HG03196 (cell line): ENCODE measurements around the gene MBD1.
"Not testable (repeated sequence)": the region's sequence is repeated elsewhere in the genome, so short reads cannot be mapped to it uniquely, and the experiment has no call there.

Experiments
- ATAC-seq: cut with Tn5 transposase; IDR thresholded peaks from one replicate; pipeline ENCODE4 v1.9.1; 2021; ENCODE audit not compliant: unreplicated experiment

Gene MBD1

GRCh38 chr18:50293039-50293438 is 11.7 kb upstream of the MBD1 start:
- ATAC-seq, result no peak

- ATAC-seq, result no peak
Measured at GRCh38 chr18:50289108-50289443, 7.8 kb upstream of the MBD1 start.

- not testable (repeated sequence) for ATAC-seq
Measured at GRCh38 chr18:50288348-50289107, 7.2 kb upstream of the MBD1 start.

DNA sequence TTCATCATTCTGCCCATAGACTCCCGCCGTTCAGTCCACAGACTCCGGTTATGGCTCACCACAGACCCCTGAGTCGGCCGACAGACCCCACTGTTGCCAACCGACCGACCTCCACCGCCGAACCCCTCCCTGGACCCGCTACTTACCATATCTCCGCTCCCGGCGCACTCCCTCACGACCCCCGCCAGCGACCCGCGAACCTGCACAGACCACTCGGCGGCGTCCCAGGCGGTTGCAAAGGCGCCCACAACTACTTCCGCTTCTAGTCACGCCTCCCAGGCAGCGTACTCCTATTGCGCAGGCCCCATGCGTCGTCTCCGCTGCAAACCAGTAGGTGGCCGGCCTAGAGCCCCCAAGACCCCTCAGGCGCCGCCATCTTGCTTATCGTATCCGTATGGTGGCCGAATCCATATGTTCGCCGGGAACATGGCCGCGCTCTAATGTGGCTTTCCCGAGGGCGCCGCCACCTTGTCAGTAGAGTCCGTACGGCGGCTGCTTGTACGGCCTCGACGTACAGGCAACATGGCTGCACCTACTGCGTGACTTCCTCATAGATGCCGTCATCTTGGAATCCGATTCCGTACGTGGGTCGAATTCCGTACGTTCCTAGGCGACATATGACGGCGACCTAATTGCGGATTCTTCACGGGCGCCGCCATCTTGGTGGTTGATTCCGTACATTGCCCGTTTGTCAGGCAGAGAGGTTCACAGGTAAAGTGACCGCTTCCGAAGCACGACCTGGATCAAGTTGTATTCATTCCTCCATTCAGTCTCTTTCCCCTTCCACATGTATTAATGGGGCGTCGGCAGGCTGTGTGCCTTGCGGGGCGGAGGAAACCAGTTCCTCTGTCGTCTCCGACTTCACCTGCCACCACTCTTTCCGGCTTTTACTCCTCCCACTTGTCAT is 6.4 kb upstream of the MBD1 start, which contains the start of gene CXXC1:
CXXC1 (minus strand) TSS at position 252 of the 907 bp plus-strand sequence; CDS start at position 149, 103 bp downstream.
- ATAC-seq, result peak; percentile 92

DNA sequence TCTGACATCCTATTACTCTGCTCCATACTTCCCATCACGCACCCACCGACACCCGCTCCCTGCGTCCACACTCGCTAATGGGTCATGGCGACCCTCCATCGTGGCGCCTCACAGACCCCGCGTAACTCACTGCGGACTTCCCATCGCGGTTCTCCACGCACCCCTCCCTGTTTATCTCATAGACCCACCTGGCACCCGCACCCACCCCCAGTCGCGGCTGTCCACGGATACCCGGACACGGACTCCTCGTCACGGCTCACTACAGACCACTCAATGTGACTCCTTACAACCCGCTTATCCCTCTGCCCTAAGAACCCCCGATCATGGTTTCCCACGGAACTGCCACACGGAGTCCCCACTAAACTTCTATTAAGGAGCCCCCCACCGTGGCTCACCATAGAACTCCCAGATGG is 5.7 kb upstream of the MBD1 start:
- no peak for ATAC-seq

- no peak for ATAC-seq
Measured at GRCh38 chr18:50286391-50287027, 5.2 kb upstream of the MBD1 start.

- ATAC-seq, result no peak
Measured at GRCh38 chr18:50285631-50286321, 4.5 kb upstream of the MBD1 start.

DNA sequence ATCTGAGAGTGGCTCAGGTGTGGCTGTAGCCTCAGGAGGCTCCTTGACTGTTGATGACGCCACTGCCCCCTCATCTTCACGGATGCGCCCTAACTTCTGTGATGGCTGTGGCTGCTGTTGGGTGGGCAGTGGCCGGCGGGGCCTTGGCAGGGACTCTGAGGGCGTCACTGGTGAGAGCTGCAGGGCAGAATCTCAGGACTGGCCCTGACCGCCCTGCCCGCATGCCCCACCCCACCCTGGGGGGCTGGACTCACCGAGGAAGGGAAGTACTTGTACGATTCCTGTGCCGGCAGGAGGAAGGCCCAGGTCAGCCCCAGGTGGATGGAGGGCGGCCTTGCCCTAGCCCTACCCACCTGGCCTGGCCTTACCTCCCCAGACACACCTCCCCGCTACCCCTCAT is 3.7 kb upstream of the MBD1 start:
- ATAC-seq, result no peak

- no peak for ATAC-seq
Measured at GRCh38 chr18:50284255-50284885, 3.0 kb upstream of the MBD1 start.

DNA sequence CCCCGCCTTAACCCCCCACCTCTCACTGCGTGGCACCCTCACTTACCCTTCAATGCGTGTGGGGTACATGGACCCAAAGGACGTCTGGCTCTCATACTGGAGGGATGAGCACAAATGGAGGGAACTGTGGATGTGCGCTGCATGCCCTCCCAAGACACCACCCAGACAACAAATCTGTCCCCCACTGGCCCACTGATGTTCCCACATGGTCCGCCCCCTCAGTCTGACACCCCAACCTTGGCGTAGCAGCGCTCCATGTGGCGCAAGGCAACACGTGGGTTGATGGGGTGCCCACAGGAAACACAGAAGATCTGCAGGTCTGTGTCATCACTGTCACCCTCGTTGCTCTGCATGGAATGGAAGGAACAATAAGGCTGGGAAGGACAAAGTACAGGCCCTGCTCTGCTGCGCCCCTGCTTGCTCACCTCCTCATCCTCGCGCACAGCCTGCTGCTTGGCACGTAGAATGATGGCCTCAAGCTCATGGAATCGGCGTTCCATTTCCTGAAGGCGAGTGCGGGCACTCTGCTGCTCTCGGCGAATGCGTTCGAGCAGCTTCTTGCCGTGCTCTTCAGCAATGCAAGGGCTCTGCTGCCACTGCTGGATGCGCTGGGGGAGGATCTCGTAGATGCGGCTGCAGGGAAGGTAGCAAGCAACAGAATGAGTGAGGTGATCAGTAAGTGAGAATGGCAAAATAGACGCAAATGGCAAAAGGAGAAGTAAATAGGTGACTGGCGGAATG is 2.3 kb upstream of the MBD1 start:
- ATAC-seq, result no peak

DNA sequence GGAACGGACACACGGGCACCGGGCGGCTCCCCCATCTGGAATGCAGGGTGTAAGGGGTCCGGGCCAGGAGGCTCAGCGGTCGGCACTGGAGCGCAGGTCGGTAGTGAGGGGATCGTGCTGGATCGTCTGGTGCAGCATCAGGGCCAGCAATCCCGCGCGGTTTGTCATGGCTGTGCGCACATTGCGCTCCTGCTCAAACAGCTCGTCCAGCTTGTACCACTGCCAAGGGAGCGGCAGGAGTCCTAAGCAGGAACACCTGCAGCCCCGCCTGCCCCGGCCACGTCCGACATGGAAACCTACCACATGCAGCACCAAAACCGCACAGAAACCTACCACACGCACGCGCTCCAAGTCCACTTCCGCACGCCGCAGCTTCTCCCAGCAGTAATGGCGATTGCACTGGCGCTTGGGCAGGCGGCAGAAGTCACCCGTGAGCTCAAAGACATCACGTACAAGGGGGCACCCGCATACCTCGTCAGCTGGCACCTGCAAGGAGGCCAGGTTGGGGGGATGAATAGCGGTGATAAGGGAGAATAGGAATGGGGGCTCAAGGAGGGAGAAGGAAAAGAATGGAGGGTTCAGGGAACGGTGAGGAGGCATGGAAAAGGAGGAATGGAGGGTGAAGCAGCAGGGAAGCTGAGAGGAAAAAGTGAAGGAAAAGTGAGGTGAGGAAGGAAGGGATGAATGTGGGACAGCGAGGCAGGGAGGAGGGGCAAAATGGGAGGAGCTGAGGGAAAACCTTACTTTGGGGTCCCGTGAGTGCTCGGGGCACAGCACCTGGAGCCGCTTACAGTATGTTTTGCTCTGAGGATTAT is 1.4 kb upstream of the MBD1 start:
- no peak for ATAC-seq

DNA sequence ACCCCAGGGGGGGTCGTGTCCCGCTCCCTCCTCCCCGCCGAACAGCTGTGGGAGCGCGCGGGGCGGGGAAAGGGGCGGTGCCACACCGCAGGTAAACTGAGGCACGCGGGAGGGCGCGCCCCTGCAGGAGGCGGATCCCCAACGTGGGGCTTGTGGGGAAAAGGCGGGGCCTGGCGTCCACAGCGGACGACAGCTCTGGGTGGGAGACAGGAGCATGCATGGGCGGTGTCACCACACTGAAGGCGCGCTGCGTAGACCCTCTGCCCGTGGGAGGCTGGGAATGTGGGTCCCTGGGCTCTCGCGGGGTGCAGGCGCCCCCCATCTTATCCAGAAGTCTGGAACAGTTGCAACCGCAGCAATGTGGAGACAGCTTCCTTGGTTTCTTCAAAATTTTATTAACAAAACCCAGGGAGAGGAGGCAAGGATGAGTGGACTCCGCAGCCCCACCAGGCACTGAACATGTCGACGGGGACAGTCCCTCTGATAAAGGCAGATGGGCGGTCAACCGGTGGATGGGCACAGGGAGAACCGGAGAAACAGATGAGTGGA is 723 bp upstream of the MBD1 start:
- no peak for ATAC-seq

DNA sequence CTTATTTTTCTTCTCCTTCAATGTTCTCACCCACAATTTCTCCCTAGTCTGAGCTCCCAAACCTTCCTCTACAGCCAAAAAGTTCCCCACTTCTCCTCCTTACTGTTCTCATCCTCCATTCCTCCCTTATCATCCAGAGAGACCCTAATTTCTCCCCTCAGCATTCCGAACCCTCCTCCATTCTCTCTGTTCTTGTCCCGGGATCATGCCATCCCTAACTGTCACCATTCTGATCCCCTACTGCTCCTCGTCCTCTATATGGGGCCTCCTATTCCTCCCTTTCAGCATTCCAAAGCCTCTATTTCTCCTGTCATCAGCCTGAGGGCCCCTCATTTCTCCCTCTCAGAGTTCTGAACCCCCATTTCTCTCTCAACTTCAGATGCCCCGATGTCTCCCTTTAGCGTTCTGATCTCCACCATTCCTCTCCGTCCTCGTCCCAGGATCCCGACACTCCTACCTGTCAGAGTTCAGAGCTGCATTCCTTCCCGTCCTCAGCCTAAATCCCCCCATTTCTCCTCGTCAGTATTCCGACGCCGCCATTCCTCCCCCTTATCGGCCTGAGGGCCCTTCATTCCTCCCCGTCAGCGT is 522 bp downstream of the MBD1 start:
- no peak for ATAC-seq

DNA sequence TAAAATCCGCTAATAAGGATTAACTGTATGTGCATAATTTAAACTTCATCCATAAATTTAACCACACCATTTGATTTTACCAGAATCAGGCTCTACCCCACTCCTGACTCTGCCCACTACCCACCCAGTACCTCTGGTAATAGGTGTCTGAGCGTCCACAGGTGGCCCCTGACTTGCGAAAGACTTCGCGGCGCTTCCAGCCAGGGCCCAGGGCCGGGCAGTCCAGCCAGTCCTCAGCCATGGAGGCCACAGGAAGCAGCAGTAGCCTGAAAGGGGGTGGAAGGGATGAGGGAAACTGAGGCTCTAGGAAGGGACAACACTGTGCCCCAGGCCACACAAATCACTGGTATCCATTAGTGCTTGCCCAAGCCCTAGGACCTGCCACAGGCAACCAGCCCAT is 1.6 kb downstream of the MBD1 start:
- no peak for ATAC-seq

- ATAC-seq, result no peak
Measured at GRCh38 chr18:50277942-50278341, 3.4 kb downstream of the MBD1 start.

- no peak for ATAC-seq
Measured at GRCh38 chr18:50276452-50276851, 4.9 kb downstream of the MBD1 start.

DNA sequence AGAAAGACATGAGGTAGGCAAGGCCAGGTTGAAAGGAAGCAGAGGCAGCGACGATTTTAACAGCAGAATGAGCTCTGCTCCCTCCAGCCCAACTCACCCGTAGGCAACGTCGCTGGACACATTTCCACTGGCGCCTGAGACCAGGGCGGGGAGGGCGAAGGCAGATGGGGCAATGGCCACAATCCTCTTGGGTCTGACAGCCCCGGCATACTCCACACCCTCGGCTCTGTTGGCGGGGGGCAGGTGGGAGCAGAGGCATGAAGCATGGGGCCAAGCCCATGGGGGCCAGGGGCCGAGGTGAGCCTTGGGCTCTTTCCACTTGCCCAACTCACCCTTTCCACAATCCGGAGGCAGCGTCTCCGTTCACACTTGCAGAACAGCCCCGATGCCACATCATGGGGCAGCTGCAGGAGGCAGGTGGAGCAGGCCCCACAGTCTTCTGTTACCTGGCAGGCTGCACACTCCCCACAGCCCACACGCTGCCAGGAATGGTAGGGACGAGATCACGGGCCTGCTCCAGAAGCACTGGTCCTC is 5.8 kb downstream of the MBD1 start:
- ATAC-seq, result no peak

DNA sequence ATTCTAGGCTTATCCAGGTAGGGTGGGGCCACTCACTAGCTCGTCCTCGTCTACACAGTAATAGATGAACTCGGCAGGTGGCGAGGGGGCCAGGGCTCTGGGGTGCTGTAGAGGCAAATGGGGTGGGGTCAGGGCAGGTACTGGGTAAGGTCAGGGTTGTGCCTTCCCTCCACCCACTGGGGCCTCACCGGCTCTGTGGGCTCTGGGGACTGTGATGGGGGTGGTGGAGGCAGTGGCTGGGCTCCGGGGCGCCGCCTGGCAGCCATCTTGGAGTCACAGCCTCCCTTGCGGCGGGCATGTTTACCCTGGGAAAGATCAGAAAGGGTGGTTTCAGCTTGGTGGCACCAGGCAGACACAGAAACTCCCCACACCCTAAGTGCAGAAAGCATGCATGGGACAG is 6.4 kb downstream of the MBD1 start:
- ATAC-seq, result no peak
